Liver (tissue), 9 donors: ENCODE data around the gene ZNF92. TPM values are rescaled to one million over a fixed set of nuclear protein-coding genes. Genes with fewer than 3 reads are reported as not detected.

ENCODE experiments used
- DNase-seq: peaks from one replicate; pipeline ENCODE4 v3.0.0-alpha.2; 2017; ENCODE audit warnings: low spot score
- H3K27ac ChIP-seq, 2 donors: one replicate each; pipeline ENCODE4 v1.7.0; 2013; ENCODE audit warnings: inconsistent platforms in 2 of 2, low read length in 2 of 2, control low read depth in 1 of 2, low read depth in 1 of 2, mild to moderate bottlenecking in 1 of 2
- H3K27me3 ChIP-seq, 4 donors: one replicate each; pipeline versions ENCODE4 v1.6.1 to v1.7.0; 2013; ENCODE audit warnings: low read length in 3 of 4, inconsistent platforms in 1 of 4, mild to moderate bottlenecking in 1 of 4, moderate library complexity in 1 of 4; ENCODE audit not compliant: control insufficient read depth in 4 of 4, insufficient read depth in 4 of 4
- H3K36me3 ChIP-seq, 4 donors: one replicate each; pipeline versions ENCODE4 v1.6.1 to v1.7.0; 2013; ENCODE audit warnings: low read length in 3 of 4, mild to moderate bottlenecking in 3 of 4, low read depth in 1 of 4, moderate library complexity in 1 of 4; ENCODE audit not compliant: control insufficient read depth in 4 of 4, insufficient read depth in 3 of 4
- H3K4me1 ChIP-seq, 4 donors: one replicate each; pipeline versions ENCODE4 v1.6.1 to v1.7.0; 2013; ENCODE audit warnings: low read length in 3 of 4, mild to moderate bottlenecking in 3 of 4, moderate library complexity in 1 of 4; ENCODE audit not compliant: control insufficient read depth in 4 of 4, insufficient read depth in 4 of 4
- H3K4me3 ChIP-seq, 3 donors: one replicate each; pipeline versions ENCODE4 v1.6.1 to v1.7.0; 2013; ENCODE audit warnings: low read length in 3 of 3, control low read depth in 1 of 3, low read depth in 1 of 3, mild to moderate bottlenecking in 1 of 3
- H3K9ac ChIP-seq, 2 donors: one replicate each; pipeline ENCODE4 v1.7.0; 2013; ENCODE audit warnings: low read length in 2 of 2, mild to moderate bottlenecking in 2 of 2, moderate library complexity in 2 of 2, control low read depth in 1 of 2, low read depth in 1 of 2
- H3K9me3 ChIP-seq, 4 donors: one replicate each; pipeline versions ENCODE4 v1.6.1 to v1.7.0; 2013; ENCODE audit warnings: low read length in 3 of 4; ENCODE audit not compliant: control insufficient read depth in 4 of 4
- ATF3 ChIP-seq: IDR thresholded peaks from 2 replicates; pipeline ENCODE4 v1.6.1; 2016; ENCODE audit warnings: antibody characterized with exemption
- CTCF ChIP-seq: fragments of 150-350 bp; IDR thresholded peaks from 2 replicates; pipeline ENCODE4 v1.5.1; 2017; ENCODE audit warnings: improper control_type of control experiment, low read depth, low read length; ENCODE audit not compliant: missing input control
- EGR1 ChIP-seq, 2 donors: IDR thresholded peaks; 2 replicates each; pipeline ENCODE4 v1.6.1; 2016 to 2018; ENCODE audit warnings: antibody characterized with exemption in 2 of 2, low read depth in 2 of 2
- FOXA1 ChIP-seq: IDR thresholded peaks from 2 replicates; pipeline ENCODE4 v1.6.1; 2016; ENCODE audit warnings: antibody characterized with exemption
- FOXA2 ChIP-seq: IDR thresholded peaks from 2 replicates; pipeline ENCODE4 v1.6.1; 2016; ENCODE audit warnings: antibody characterized with exemption
- GABPA ChIP-seq, 2 donors: IDR thresholded peaks in 1 of 2; conservative IDR thresholded peaks in 1 of 2; 2 replicates each; pipeline ENCODE4 v1.6.1; 2016; ENCODE audit warnings: antibody characterized with exemption in 2 of 2, mild to moderate bottlenecking in 1 of 2, moderate library complexity in 1 of 2
- HNF4A ChIP-seq, 2 donors: conservative IDR thresholded peaks; 2 replicates each; pipeline ENCODE4 v1.6.1; 2016; ENCODE audit warnings: antibody characterized with exemption in 2 of 2, mild to moderate bottlenecking in 2 of 2
- HNF4G ChIP-seq: IDR thresholded peaks from 2 replicates; pipeline ENCODE4 v1.6.1; 2016; ENCODE audit warnings: antibody characterized with exemption
- JUND ChIP-seq, 2 donors: IDR thresholded peaks; 2 replicates each; pipeline ENCODE4 v1.6.1; 2016; ENCODE audit warnings: antibody characterized with exemption in 2 of 2
- MAX ChIP-seq: IDR thresholded peaks from 2 replicates; pipeline ENCODE4 v1.6.1; 2016; ENCODE audit warnings: antibody characterized with exemption
- NR2F2 ChIP-seq: IDR thresholded peaks from 2 replicates; pipeline ENCODE4 v1.6.1; 2016; ENCODE audit warnings: antibody characterized with exemption
- RAD21 ChIP-seq, 2 donors: IDR thresholded peaks; 2 replicates each; pipeline ENCODE4 v1.6.1; 2016; ENCODE audit warnings: antibody characterized with exemption in 2 of 2, mild to moderate bottlenecking in 2 of 2
- REST ChIP-seq: IDR thresholded peaks from 2 replicates; pipeline ENCODE4 v1.6.1; 2016; ENCODE audit warnings: antibody characterized with exemption, mild to moderate bottlenecking
- RXRA ChIP-seq, 2 donors: IDR thresholded peaks; 2 replicates each; pipeline ENCODE4 v1.6.1; 2017 to 2018; ENCODE audit warnings: antibody characterized with exemption in 2 of 2, mild to moderate bottlenecking in 1 of 2
- SP1 ChIP-seq: IDR thresholded peaks from 2 replicates; pipeline ENCODE4 v1.6.1; 2018; ENCODE audit warnings: antibody characterized with exemption, mild to moderate bottlenecking
- TAF1 ChIP-seq: conservative IDR thresholded peaks from 2 replicates; pipeline ENCODE4 v1.6.1; 2016; ENCODE audit warnings: antibody characterized with exemption, mild to moderate bottlenecking
- YY1 ChIP-seq: IDR thresholded peaks from 2 replicates; pipeline ENCODE4 v1.6.1; 2016; ENCODE audit warnings: antibody characterized with exemption, mild to moderate bottlenecking
- ZBTB33 ChIP-seq: IDR thresholded peaks from 2 replicates; pipeline ENCODE4 v1.6.1; 2016; ENCODE audit warnings: antibody characterized with exemption
- WGBS: extraction: QIAGEN DNeasy Blood & Tissue Kit; methylation state at CpG from one replicate; pipeline ENCODE4 v1.1.7; 2013; 5-methylcytosine and 5-hydroxymethylcytosine counted together
- polyA plus RNA-seq, 2 donors: library from polyadenylated mRNA; stranded (reverse) in 1 of 2; unstranded in 1 of 2; fragments of 200-250 nt in 1 of 2; fragments of >200 nt in 1 of 2; fragmentation: Nextera tagmentation in 1 of 2; extraction: Ambion mirVana in 1 of 2; gene quantifications; one replicate each; pipeline versions ENCODE4 v1.2.1 to v1.2.3, GENCODE V29; 2013 to 2015
- total RNA-seq, 2 donors: library from RNA; depleted of rRNA; stranded (reverse); fragments of >200 nt; gene quantifications; one replicate each; pipeline ENCODE4 v1.2.3, GENCODE V29; 2014
- donor health status: healthy.
- donor health status: healthy.
- donor health status: healthy.
- donor health status: healthy.
- donor health status: healthy.

Gene ZNF92
- total and polyA plus RNA-seq, 4 donors: 1.6 to 6.5 (median 2.7) TPM

- TF ChIP-seq FOXA2 (no peak), JUND (IDR thresholded peaks at IDR 0.05) (no peak), ATF3 (no peak), HNF4G (no peak), ZBTB33 (no peak), MAX (no peak), EGR1 (IDR thresholded peaks at IDR 0.05; ENCODE audit: low read depth in 2 of 2) (no peak), SP1 (no peak), RXRA (IDR thresholded peaks at IDR 0.05) (no peak), FOXA1 (no peak)
- Histone ChIP-seq H3K4me3 (no peak overlapping the region), H3K4me1 (no peaks in the 10 kb centered on the region), H3K27me3 (no peaks in the 10 kb centered on the region), H3K36me3 (no peaks in the 10 kb centered on the region), H3K27ac (no peak overlapping the region), H3K9ac (no peak overlapping the region), H3K9me3 (no peaks in the 10 kb centered on the region)
- no peak for DNase-seq
- WGBS: 96% methylated on average over 5 of the region's 5 CpGs
These were observed 47.7 kb upstream of the ZNF92 start for GRCh38 chr7:65325793-65326432.

- H3K27me3 ChIP-seq: no peaks in the 10 kb centered on the region
- no peak overlapping the region for H3K4me3 ChIP-seq
- H3K27ac ChIP-seq: no peak overlapping the region
- no peaks in the 10 kb centered on the region for H3K36me3 ChIP-seq
- DNase-seq: no peak
- WGBS: 83% methylated on average over 2 of the region's 2 CpGs
- no peaks in the 10 kb centered on the region for H3K9me3 ChIP-seq
- no peak overlapping the region for H3K9ac ChIP-seq
- H3K4me1 ChIP-seq: peaks cover 3 to 11% (median 8%) of the 10 kb centered on the region in 4 donors
- TF ChIP-seq RAD21 (IDR thresholded peaks at IDR 0.05) (no peak), MAX (no peak), ZBTB33 (no peak), GABPA (IDR thresholded peaks at IDR 0.05 in 1 of 2, conservative IDR thresholded peaks at IDR 0.05 in 1 of 2) (no peak), RXRA (IDR thresholded peaks at IDR 0.05) (no peak), FOXA1 (no peak), FOXA2 (no peak), NR2F2 (no peak), HNF4G (no peak), REST (no peak), SP1 (no peak), YY1 (no peak), TAF1 (no peak), CTCF (no peak), EGR1 (IDR thresholded peaks at IDR 0.05; ENCODE audit: low read depth in 2 of 2) (no peak), ATF3 (no peak), HNF4A (conservative IDR thresholded peaks at IDR 0.05) (no peak), JUND (IDR thresholded peaks at IDR 0.05) (no peak)
These were observed 35.3 kb upstream of the ZNF92 start for GRCh38 chr7:65338346-65338745.
